HCT116 (cell line): Measurements from ENCODE around the gene ZDHHC16. TPM values are rescaled to one million over a fixed set of nuclear protein-coding genes. Genes with fewer than 3 reads are reported as not detected.

Experiments
- ATAC-seq: fragments of 200-7000 bp; cut with Tn5 transposase; 2 replicates; pipeline ENCODE4 v1.9.1; 2020; ENCODE audit warnings: mild to moderate bottlenecking, moderate library complexity
- BruUV-seq: library from RNA; stranded (reverse); fragments of 400-500 nt; replicated peaks from 2 replicates; lab custom pipeline; 2021; lab: Mats Ljungman, UMichigan
- CTCF ChIA-PET: fragments of 300-600 bp; sonication (Branson Sonifier 250); formaldehyde crosslinking; loops from one replicate; lab custom pipeline; 2021; ENCODE audit warnings: antibody characterized with exemption; lab: Charles Lee
- POLR2A ChIA-PET: fragments of 300-600, 350-600 bp; sonication (Branson Sonifier 250); formaldehyde crosslinking; loops from one replicate; lab custom pipeline; 2021; ENCODE audit warnings: antibody characterized with exemption; lab: Charles Lee
- RAD21 ChIA-PET, 2 experiments: fragments of 300-600 bp; sonication (Branson Sonifier 250); formaldehyde crosslinking; loops; one replicate each; lab custom pipeline; 2023; ENCODE audit warnings: low total read pairs in 2 of 2; ENCODE audit not compliant: uncharacterized antibody in 2 of 2, unreplicated experiment in 2 of 2, low non-redundant PET in 1 of 2; lab: Charles Lee
- DNase-seq: peaks from one replicate; pipeline ENCODE4 v3.0.0-alpha.2; 2010; ENCODE audit warnings: low read depth, low spot score
- H2AFZ ChIP-seq: fragments of 200-600 bp; shearing (Covaris generic), sonication (generic); 2 replicates; pipeline ENCODE4 v1.6.1; 2017; ENCODE audit warnings: low read depth, mixed run types, mixed read lengths, antibody characterized with exemption, low read length; ENCODE audit not compliant: poor library complexity, severe bottlenecking
- H3K27ac ChIP-seq: 2 replicates; pipeline ENCODE4 v1.5.1; 2012; ENCODE audit warnings: low read depth, low read length
- H3K27me3 ChIP-seq: fragments of 200-600 bp; sonication (generic); 2 replicates; pipeline ENCODE4 v1.6.1; 2016; ENCODE audit warnings: mixed run types, low read length, mixed read lengths; ENCODE audit not compliant: insufficient read depth
- H3K36me3 ChIP-seq, 2 experiments: fragments of 200-500 bp in 1 of 2; fragments of 200-600 bp in 1 of 2; sonication (Bioruptor generic) in 1 of 2; sonication (generic) in 1 of 2; 2 replicates each; pipeline versions ENCODE4 v1.5.1 to v1.6.1; 2014 to 2016; ENCODE audit warnings: low read length in 2 of 2, inconsistent platforms in 1 of 2, mixed read lengths in 1 of 2, mixed run types in 1 of 2; ENCODE audit not compliant: insufficient read depth in 2 of 2, control insufficient read depth in 1 of 2
- H3K4me1 ChIP-seq, 2 experiments: fragments of 200-600 bp in 1 of 2; sonication (generic) in 1 of 2; 2 replicates each; pipeline versions ENCODE4 v1.5.1 to v1.6.1; 2012 to 2017; ENCODE audit warnings: low read length in 2 of 2, inconsistent platforms in 1 of 2, mild to moderate bottlenecking in 1 of 2, mixed read lengths in 1 of 2, mixed run types in 1 of 2, moderate library complexity in 1 of 2; ENCODE audit not compliant: insufficient read depth in 2 of 2, control insufficient read depth in 1 of 2
- H3K4me2 ChIP-seq: fragments of 200-600 bp; sonication (generic); 2 replicates; pipeline ENCODE4 v1.6.1; 2017; ENCODE audit warnings: mixed run types, low read length, mixed read lengths
- H3K4me3 ChIP-seq, 2 experiments: fragments of 200-600 bp in 1 of 2; sonication (generic) in 1 of 2; replicated peaks in 1 of 2; 2 replicates each; pipeline ENCODE4 v1.5.1; 2011 to 2016; ENCODE audit warnings: low read length in 2 of 2, control low read depth in 1 of 2, low read depth in 1 of 2, mild to moderate bottlenecking in 1 of 2, mixed read lengths in 1 of 2, mixed run types in 1 of 2
- H3K79me2 ChIP-seq: fragments of 200-600 bp; sonication (generic); 2 replicates; pipeline ENCODE4 v1.6.1; 2017; ENCODE audit warnings: mild to moderate bottlenecking, mixed run types, low read length, moderate library complexity, mixed read lengths; ENCODE audit not compliant: insufficient read depth
- H3K9ac ChIP-seq: fragments of 200-600 bp; sonication (generic); 2 replicates; pipeline ENCODE4 v1.6.1; 2016; ENCODE audit warnings: low read length, mixed read lengths
- H3K9me2 ChIP-seq: fragments of 200-600 bp; sonication (generic), shearing (Covaris generic); 2 replicates; pipeline ENCODE4 v1.6.1; 2017; ENCODE audit warnings: mixed run types, mild to moderate bottlenecking, moderate library complexity; ENCODE audit not compliant: insufficient read depth
- H3K9me3 ChIP-seq, 2 experiments: fragments of 200-500 bp in 1 of 2; fragments of 200-600 bp in 1 of 2; sonication (Bioruptor generic) in 1 of 2; sonication (generic) in 1 of 2; 2 replicates each; pipeline ENCODE4 v1.6.1; 2014 to 2017; ENCODE audit warnings: low read length in 2 of 2, mixed read lengths in 2 of 2, inconsistent platforms in 1 of 2, low read depth in 1 of 2, mild to moderate bottlenecking in 1 of 2, mixed run types in 1 of 2, moderate library complexity in 1 of 2; ENCODE audit not compliant: control insufficient read depth in 1 of 2, insufficient read depth in 1 of 2
- H4K20me1 ChIP-seq: fragments of 200-600 bp; sonication (generic), shearing (Covaris generic); 2 replicates; pipeline ENCODE4 v1.6.1; 2017; ENCODE audit warnings: mixed run types, mild to moderate bottlenecking, moderate library complexity; ENCODE audit not compliant: insufficient read depth
- ATF3 ChIP-seq: IDR thresholded peaks from 2 replicates; pipeline ENCODE4 v1.6.1; 2012
- CBX3 ChIP-seq: IDR thresholded peaks from 2 replicates; pipeline ENCODE4 v1.6.1; 2012; ENCODE audit warnings: low read depth
- CEBPB ChIP-seq: IDR thresholded peaks from 2 replicates; pipeline ENCODE4 v1.6.1; 2012; ENCODE audit warnings: low read depth
- CTCF ChIP-seq, 3 experiments: fragments of 200-600 bp in 1 of 3; sonication (generic) in 1 of 3; IDR thresholded peaks in 2 of 3; conservative IDR thresholded peaks in 1 of 3; 2 replicates each; pipeline ENCODE4 v1.5.1; 2012 to 2017; ENCODE audit warnings: low read depth in 2 of 3, low read length in 2 of 3, antibody characterized with exemption in 1 of 3, borderline replicate concordance in 1 of 3, control low read depth in 1 of 3, mild to moderate bottlenecking in 1 of 3, mixed read lengths in 1 of 3, mixed run types in 1 of 3, moderate library complexity in 1 of 3; ENCODE audit not compliant: insufficient read depth in 1 of 3
- EGR1 ChIP-seq: IDR thresholded peaks from 2 replicates; pipeline ENCODE4 v1.6.1; 2012; ENCODE audit warnings: low read depth
- ELF1 ChIP-seq: IDR thresholded peaks from 2 replicates; pipeline ENCODE4 v1.6.1; 2012; ENCODE audit warnings: low read depth, borderline replicate concordance
- EZH2 ChIP-seq: fragments of 200-600 bp; sonication (generic); IDR thresholded peaks from 2 replicates; pipeline ENCODE4 v1.6.1; 2017; ENCODE audit warnings: antibody characterized with exemption, mixed run types
- EZH2phosphoT487 ChIP-seq: fragments of 200-600 bp; IDR thresholded peaks from 2 replicates; pipeline ENCODE4 v1.6.1; 2018; ENCODE audit warnings: antibody characterized with exemption, borderline replicate concordance
- FOSL1 ChIP-seq: IDR thresholded peaks from 2 replicates; pipeline ENCODE4 v1.6.1; 2012; ENCODE audit warnings: low read depth
- JUND ChIP-seq: IDR thresholded peaks from 2 replicates; pipeline ENCODE4 v1.6.1; 2012
- MAX ChIP-seq: IDR thresholded peaks from 2 replicates; pipeline ENCODE4 v1.6.1; 2012
- POLR2A ChIP-seq: IDR thresholded peaks from 2 replicates; pipeline ENCODE4 v1.7.0; 2011; ENCODE audit warnings: borderline replicate concordance; ENCODE audit not compliant: insufficient read depth, insufficient read length; ENCODE audit errors: extremely low read depth
- POLR2AphosphoS5 ChIP-seq: IDR thresholded peaks from 2 replicates; pipeline ENCODE4 v1.6.1; 2011; ENCODE audit warnings: mild to moderate bottlenecking, low read depth, low read length, moderate library complexity
- RAD21 ChIP-seq: IDR thresholded peaks from 2 replicates; pipeline ENCODE4 v1.6.1; 2012; ENCODE audit warnings: low read depth, mild to moderate bottlenecking
- SIN3A ChIP-seq: IDR thresholded peaks from 2 replicates; pipeline ENCODE4 v1.6.1; 2012; ENCODE audit warnings: low read depth
- SRF ChIP-seq: IDR thresholded peaks from 2 replicates; pipeline ENCODE4 v1.6.1; 2012; ENCODE audit warnings: low read depth
- YY1 ChIP-seq: IDR thresholded peaks from 2 replicates; pipeline ENCODE4 v1.6.1; 2011; ENCODE audit warnings: low read length, low read depth, moderate library complexity, mild to moderate bottlenecking; ENCODE audit not compliant: insufficient replicate concordance; ENCODE audit errors: extremely low read depth
- ZBTB33 ChIP-seq: IDR thresholded peaks from 2 replicates; pipeline ENCODE4 v1.6.1; 2011; ENCODE audit warnings: mild to moderate bottlenecking, low read length, moderate library complexity; ENCODE audit not compliant: insufficient replicate concordance; ENCODE audit errors: extremely low read depth
- ZFX ChIP-seq: fragments of 450-650 bp; IDR thresholded peaks from 2 replicates; pipeline ENCODE4 v1.6.1; 2017
- intact Hi-C: fragments of 100-400 bp; cut with micrococcal nuclease; formaldehyde crosslinking; loops from 2 replicates; pipeline ENCODE4 v1.10.0; 2022
- total RNA-seq: library from RNA; stranded (reverse); gene quantifications from one replicate; pipeline ENCODE4 v1.2.1, GENCODE V29; 2021; ENCODE audit not compliant: unreplicated experiment

The ZDHHC16 gene
- total RNA-seq, 1 experiment from 2014 or later: 34.0 TPM

DNA sequence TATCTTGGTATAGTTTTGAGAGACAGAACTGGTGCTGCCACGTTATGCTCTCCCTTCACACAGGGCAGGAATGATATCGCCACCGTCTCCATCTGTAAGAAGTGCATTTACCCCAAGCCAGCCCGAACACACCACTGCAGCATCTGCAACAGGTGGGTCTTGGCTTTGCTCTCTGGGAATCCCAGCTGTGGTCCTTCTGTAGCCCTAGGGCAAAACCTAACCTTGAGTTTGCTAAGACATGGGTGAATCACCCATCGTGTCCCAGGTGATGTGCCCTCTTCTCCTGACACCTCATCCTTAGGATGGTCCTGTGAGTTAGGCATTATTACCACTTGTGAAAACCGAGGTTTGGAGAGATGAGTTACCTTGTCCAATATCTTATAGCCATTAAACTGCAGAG is 6.4 kb downstream of the ZDHHC16 start:
- DNase-seq (no peak), ATAC-seq (no peak)
- Histone ChIP-seq H3K27me3 (no peaks in the 10 kb centered on the region), H3K9me2 (no peaks in the 10 kb centered on the region), H3K4me3 (no peak overlapping the region), H3K79me2 (peaks cover 28% of the 10 kb centered on the region), H3K9me3 (no peaks in the 10 kb centered on the region), H2AFZ (no peak overlapping the region), H3K27ac (no peak overlapping the region), H3K9ac (no peak overlapping the region), H3K4me2 (no peak overlapping the region), H4K20me1 (no peaks in the 10 kb centered on the region), H3K4me1 (peaks cover under 1 to 2% of the 10 kb centered on the region in 2 experiments), H3K36me3 (peaks cover 20 to 28% of the 10 kb centered on the region in 2 experiments)
- ChIA-PET CTCF (no interaction called here), RAD21 (no interaction called here), POLR2A (no interaction called here)
- intact Hi-C loops: no loop called here
- no TSS peak for BruUV-seq
- TF ChIP-seq JUND (no peak), EGR1 (no peak), SRF (no peak), MAX (no peak), EZH2phosphoT487 (no peak), ELF1 (no peak), ATF3 (no peak), EZH2 (no peak), SIN3A (no peak), YY1 (no peak), CBX3 (no peak), RAD21 (no peak), CTCF (IDR thresholded peaks at IDR 0.05 in 2 of 3, conservative IDR thresholded peaks at IDR 0.05 in 1 of 3; ENCODE audit: borderline replicate concordance in 1 of 3, insufficient read depth in 1 of 3, low read depth in 2 of 3, low read length in 2 of 3) (no peak), ZBTB33 (no peak), ZFX (no peak), FOSL1 (no peak), POLR2A (no peak), POLR2AphosphoS5 (no peak), CEBPB (no peak)
